GM19025 (cell line): ENCODE results near the gene IGFL2.
"Not testable (repeated sequence)": the region's sequence is repeated elsewhere in the genome, so short reads cannot be mapped to it uniquely, and the experiment has no call there.

Experiments
- ATAC-seq: cut with Tn5 transposase; IDR thresholded peaks from one replicate; pipeline ENCODE4 v1.9.1; 2021; ENCODE audit warnings: mild to moderate bottlenecking, low read depth, moderate library complexity; ENCODE audit not compliant: unreplicated experiment

IGFL2 gene

DNA sequence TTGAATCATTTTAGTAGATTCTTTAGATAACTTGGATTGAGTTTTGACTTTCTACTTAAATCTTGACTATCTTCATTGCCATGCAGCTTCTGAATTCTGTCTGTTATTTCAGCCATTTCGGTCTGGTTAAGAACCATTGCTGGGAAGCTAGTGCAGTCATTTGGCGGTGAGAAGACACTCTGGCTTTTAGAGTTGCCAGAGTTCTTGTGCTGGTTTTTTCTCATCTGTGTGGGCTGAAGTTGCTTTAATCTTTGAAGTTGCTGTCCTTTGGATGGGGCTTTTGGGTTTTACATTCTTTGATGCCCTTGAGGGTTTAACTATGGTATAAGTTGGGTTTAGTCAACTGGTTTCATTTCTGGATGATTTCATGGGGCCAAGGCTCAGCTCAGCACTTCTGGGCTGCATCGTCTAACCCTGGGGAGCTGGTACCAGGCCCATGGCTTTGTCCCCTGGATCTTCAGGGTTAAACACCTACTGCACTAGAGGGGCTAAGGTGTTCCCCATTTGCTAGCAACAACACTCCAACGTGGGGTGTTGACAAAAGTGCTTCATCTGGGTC lies 10.0 kb upstream of the IGFL2 start:
- no peak for ATAC-seq

DNA sequence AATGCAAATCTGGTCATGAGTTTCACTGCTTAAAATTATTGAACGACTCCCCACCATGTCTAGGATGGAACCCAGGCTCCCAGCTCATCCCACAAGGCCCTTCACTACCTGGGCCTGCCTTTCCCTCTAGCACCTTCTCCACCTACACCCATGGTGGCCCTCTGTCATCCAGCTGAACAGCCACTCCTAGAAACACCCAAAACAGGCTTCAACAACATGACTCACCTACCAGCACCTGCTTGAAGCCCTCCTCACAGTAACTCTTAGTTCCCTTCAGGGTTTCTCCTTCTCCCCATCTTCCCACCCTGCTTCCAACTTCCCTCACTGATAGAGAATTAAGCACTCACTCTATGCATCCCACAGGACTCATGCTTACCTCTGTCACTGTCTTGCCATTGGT lies 6.6 kb upstream of the IGFL2 start:
- no peak for ATAC-seq

DNA sequence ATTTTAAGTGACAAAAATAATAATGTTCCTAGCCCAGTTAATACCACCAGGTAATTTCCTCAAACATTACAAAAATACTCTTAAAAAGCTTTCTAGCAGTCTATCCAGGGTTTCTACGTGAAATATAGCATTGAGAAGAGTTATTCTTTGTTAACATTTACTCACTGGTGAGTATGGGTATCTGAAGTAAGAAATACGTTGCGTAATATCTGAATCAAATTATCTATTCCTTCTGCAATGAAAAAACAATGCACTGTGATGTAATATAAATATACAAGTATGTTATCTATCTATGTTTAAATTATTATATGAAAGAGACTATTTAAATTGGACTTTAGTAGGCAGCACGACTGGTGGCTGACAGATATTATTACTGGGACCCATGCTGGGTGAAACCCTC lies 5.7 kb upstream of the IGFL2 start:
- ATAC-seq = no peak

DNA sequence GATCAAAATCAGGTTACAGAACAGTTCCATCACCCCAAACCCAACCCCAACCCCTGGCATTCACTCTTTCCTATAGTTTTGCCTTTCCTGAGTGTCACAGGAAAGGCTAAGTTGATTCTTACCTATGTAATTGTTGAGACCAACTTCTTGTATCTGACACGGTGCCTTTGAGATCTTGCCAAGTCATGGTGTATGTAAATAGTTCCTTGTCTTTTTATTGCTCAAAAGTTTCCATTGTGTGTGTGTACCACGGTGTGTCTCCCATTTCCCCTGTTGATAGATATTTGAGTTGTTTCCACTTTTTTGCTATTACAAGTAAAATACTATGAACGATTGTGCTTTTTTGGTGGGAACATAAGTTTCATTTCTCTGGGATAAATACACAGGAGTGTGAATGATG lies 3.3 kb upstream of the IGFL2 start:
- no peak for ATAC-seq

DNA sequence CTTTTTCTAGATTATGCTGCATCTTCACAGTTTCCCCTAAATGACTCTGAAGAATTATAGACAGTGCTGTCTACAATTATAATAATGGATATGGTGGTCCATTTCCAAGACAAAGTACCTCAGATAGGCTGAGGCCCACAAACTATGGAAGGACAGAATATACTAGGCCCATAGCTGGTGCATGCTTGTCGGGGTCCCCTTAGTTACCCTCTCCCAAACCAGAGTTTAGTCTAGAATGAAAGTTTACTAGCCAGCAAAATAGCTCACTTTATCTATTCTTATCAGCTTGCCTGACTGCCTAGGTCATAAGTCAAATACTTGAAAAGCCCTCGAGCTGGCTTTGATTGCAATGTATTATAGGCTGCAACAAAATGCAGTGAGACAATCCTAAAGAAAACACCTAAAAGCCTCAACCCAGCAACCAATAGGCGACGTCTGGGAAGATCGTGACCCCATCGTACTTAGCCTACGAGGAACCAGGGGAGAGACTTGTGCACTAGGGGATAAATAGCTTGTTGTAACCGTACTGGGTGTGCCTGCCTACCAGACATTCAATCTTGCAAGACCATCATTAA lies 785 bp upstream of the IGFL2 start:
- no peak for ATAC-seq

DNA sequence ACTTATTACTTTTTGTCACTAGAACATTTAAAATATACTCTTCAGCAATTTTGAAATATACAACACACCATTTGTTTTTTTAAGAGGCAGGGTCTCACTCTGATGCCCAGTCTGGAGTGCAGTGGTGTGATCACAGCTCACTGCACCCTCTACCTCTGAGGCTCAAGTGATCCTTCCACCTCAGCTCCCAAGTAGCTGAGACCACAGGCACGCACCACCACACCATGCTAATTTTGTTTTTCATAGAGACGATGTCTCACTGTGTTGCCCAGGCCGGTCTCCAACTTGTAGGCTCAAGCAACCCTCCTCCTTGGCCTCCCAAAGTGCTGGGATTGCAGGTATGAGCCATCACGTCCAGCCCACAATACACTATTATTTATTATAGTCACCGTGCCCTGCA lies 2.6 kb downstream of the IGFL2 start:
- no peak for ATAC-seq

DNA sequence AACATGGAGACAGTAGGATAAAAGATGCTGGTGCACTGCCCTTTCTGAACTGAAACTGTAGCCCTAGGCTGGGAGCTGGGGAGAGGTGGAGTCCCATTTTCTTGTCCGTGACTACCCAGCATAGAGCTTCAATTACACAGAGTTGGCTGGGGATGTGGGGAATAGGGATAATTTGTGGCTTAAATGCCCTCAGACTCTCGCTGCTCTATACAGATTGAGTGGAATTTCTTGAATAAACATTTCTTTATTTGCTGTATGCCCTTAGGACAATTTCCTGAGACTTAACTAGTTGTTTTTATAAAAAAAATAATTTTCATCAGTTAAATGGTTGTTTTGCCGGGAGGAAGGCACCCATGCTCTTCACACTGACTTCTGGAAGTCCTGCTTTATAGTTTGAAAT lies 7.2 kb downstream of the IGFL2 start:
- no peak for ATAC-seq

DNA sequence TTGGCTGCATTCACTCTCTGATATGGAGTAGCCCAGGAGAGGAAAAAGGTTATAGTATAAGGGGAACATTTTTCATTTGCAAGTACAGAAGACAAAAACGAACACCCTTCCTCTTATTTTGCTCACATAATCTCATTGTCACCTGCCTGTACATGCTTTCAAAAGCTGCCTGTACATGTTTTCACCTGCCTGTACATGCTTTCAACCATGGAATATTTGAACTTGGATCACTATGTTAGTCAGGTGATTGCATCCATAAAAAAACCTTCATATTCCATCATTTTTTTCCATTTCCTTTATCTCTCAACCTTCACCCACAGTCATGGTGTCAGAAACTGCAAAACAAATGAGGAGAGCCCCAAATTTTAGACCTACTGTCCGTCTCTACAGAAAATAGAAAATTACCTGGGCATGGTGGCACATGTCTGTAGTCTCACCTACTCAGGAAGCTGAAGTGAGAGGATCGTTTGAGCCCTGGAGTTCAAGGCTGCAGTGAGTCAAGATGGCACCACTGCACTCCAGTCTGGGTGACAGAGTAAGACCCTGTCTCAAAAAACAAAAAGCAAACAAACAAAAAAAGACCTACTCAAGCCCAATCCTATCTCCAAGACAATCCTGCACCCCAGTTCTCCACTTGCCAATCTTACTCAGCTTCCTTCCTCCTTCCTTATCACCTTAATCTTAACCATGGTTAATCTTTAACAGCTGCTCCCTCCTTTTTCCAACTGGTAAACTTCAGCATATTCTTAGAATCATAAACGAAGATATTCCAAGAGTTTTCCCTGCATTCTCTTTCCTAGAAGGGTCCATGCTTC lies 11.6 kb downstream of the IGFL2 start:
- ATAC-seq = no peak

DNA sequence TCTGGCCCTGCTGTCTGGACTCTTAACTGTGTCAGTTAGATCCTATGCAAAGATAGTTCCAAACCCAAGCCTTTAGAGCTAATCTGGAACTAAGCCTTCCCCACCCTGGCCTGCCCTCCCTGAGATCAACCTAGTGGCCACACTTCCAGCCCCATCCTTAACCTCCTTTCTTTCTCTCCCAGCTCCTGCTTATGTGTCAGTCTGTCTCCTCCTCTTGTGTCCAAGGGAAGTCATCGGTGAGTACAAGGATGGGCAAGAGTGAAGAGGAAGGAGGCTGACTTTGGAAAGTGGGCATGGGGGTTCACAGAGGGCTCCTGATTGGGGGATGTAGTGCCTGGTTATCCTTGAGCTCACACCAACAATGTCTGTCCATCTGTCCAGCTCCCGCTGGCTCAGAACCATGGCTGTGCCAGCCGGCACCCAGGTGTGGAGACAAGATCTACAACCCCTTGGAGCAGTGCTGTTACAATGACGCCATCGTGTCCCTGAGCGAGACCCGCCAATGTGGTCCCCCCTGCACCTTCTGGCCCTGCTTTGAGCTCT lies 12.3 kb downstream of the IGFL2 start:
- ATAC-seq = no peak

DNA sequence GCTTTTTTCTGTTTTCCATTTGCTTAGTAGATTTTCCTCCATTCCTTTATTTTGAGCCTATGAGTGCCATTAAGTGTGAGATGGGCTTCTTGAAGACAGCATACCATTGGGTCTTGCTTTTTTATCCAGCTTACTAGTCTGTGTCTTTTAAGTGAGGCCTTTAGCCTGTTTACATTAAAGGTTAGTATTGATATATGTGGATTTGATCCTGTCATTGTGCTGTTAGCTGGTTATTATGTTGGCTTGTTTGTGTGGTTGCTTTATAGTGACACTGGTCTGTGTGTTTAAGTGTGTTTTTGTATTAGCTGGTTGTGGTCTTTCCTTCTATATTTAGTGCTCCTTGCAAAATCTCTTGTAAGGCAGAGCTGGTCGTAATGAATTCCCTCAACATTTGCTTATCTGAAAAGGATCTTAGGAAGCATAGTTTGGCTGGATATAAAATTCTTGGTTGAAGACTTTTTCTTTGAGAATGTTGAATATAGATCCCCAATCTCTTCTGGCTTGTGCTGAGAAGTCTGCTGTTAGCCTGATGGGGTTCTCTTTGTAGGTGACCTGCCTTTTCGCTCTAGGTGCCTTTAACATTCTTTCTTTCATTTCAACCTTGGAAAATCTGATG lies 13.7 kb downstream of the IGFL2 start:
- ATAC-seq = not testable (repeated sequence)

DNA sequence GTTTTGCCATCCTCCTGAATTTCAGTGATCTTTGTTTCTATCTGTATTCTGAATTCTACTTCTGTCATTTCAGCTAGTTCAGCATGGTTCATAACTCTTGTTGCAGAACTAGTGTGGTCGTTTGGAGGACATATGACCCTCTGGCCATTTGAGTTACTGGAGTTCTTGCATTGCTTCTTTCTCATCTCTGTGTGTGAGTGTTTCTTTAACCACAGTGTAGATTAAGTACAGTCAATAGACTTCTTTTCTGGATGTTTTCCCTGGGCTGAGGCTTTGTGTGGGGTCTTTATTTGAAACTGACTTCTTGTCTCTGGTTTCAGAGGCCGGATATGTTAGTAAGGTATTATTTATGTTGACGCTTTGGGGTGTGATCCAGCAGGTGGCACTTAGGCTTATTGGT lies 14.7 kb downstream of the IGFL2 start:
- ATAC-seq = no peak

DNA sequence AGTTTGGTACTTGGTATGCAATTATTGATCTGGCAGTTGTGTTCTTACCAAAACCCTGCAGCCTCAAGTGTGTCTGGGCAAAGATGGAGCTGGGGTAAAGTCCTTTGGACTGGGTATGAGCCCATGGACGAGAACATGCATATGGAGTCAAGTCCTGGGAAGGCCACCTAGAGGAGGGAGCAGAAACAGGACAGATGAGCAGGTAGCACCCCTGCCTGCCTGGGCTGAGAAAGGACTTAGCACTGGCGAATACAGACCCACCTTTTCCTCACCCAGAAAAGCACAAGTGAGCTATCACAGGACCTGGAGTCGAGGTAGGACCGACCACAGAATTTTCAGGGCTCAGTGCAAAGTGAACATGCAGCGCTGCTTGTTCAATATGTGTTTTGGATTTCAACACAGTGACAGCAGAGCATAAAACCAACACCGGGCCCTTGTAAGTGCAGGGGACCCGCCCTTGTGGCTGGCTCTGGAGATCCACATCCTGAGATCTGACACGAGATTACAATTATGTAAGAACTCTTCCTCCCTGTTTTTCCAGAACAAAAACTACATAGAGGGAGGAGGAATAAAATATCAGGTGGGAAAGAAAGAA lies 25.9 kb downstream of the IGFL2 start:
- ATAC-seq = no peak

DNA sequence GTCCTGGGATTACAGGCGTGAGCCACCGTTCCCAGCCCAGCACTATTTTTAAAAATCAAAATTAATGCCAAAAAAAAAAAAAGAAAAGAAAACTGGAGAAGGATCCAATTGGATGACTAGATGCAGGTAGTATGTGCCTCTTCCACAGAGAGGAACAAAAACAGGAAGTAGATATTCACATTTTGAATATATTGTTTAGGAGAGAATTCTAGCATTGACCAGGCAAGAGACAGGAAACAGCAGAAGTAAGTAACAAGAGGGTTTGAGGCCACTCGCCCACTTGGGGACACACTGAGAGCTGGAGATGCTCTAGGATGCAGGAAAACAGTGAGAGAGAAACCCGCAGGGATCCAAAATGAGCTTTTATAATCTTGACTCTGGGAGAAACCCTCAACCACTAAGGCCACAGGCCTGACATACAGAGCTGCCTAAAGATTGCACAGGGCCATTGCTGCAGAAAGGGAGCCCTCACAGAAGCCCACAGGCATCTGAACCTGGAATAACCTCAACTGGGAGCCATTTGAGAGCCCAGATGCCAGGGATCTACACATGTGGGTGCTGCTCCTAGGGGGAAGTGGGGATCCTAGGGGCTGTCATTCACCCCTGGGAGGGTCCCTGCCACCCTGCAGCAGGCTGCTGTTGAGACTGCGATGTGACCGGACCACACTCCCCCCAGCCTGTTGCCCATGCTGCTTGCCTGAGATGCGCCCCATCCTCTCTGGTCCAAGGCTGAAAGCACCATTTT lies 28.2 kb downstream of the IGFL2 start:
- no peak for ATAC-seq

DNA sequence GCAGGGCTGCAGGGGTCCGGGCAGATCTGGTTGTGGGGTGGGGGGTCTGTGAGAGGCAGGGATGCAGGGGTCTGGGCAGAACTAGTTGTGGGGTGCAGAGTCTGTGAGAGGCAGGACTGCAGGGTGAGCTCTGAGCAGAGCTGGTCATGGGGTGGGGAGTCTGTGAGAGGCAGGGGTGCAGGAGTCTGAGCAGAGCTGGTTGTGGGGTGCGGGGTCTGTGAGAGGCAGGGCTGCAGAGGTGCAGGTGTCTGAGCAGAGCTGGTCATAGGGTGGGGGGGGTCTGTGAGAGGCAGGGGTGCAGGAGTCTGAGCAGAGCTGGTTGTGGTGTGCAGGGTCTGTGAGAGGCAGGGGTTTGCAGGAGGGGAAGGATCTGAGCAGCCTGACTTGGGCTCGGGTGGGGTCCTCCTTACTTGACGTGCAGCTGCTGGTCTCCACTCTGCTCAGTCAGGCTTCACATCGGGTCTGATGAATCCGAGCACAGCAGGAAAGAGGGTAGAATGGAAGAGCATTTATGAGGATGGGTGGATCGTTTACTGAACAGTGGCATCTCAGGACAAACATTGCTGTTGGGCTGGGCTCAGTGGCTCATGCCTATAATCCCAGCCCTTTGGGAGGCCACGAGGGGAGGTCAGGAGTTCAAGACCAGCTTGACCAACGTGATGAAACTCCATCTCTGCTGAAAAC lies 31.2 kb downstream of the IGFL2 start:
- no peak for ATAC-seq

DNA sequence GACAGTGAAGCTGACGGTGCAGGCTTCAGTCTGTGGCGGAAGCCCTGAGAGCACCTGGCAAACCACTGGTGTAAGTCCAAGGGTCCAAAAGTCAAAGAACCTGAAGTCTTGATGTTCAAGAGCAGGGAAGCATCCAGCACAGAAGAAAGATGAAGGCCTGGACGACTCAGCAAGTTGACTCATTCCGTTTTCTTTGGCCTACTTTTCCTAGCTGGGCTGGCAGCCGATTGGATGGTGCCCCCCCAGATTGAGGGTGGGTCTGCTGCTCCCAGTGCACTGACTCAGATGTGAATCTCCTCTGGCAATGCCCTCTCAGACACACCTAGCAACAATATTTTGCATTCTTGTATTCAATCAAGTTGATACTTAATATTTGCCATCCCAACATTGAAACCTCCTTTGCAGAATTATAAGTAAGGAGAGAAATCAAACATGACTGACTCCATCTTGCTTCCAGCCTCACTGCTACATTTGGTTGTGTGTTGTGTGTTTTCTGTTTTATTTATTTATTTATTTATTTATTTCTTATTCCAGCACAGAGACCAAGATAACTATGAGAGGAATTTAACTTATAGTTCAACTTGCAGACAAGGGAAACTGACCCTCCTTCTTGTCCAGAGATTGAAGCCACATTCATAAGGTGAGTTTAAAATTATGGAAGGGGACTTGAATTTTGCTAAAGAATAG lies 32.8 kb downstream of the IGFL2 start:
- no peak for ATAC-seq

DNA sequence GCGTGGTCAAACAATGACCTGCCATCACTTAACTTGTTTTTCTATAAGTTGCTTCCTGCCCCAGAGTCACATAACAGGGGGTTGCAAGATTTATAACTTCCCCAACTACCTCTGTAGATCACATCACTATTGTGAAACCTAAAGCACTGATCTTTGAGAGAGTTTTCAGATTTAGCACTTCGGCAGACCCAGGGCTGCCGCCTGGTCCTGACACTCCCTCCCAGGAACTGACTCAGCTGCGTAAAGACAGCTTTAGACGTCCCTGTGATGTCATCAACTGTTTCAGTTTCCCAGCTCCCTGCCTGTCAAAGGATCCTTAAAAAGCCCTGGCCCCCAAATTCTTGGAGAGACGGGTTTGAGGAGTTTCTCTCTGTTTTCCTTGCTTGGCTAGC lies 33.3 kb downstream of the IGFL2 start:
- no peak for ATAC-seq

DNA sequence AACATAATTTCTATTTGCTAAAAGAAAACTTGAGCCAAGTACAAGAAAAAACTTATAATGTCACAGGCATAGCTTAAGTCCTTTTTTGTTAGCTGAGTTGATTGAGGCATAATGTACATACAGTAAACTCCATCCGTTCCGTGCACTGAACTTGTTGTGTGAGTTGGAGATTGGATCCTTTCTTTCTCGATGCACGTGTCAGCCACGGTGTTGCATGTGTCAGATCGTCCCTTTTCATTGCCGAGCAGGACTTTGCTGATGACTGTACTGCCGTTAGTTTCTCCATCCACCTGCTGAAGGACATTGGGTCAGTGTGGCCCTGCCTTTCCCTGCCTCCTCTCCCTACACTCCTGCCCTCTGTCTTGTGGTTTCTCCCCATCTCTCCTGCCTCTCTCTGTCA lies 34.4 kb downstream of the IGFL2 start:
- ATAC-seq = no peak

DNA sequence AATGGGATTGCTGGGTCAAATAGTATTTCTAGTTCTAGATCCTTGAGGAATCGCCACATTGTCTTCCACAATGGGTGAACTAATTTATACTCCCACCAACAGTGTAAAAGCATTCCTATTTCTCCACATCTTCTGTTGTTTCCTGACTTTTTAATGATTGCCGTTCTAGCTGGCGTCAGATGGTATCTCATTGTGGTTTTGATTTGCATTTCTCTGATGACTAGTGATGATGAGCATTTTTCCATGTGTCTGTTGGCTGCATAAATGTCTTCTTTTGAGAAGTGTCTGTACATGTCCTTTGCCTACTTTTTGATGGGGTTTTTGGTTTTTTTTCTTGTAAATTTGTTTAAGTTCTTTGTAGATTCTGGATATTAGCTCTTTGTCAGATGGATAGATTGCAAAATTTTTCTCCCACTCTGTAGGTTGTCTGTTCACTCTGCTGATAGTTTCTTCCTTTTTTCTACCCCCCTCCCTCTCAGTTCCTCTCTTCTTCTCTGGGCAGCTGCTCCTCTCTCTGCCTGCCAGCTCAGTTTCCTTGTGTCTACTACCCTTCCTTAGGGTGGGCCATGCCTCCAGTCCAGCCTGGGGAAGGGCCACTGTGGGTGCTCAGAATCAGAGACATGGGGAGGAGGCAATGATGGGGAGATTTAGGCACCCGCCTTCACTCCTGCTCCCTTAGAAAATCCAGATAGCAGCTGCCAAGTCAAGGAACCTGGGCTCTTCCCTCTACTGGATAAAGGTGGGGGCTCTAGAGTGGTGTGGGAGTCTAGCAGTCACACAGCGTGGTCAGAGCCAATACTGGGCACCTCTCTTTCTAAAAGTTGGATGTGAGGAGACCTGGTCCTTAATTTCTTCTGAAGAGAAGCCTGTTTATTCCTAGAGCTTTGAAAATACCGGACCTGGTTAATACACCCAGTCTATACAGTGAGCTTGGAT lies 37.0 kb downstream of the IGFL2 start:
- ATAC-seq = not testable (repeated sequence)
